Pons (tissue), 1 donor: ENCODE data around the gene H2BK1.

Source experiments
- DNase-seq: peaks from one replicate; pipeline ENCODE4 v3.0.0-alpha.2; 2016; ENCODE audit warnings: low spot score

The H2BK1 gene

GRCh38 chr7:151177310-151177709 lies 33.0 kb downstream of the H2BK1 start:
- no peak for DNase-seq

- no peak for DNase-seq
These were observed 33.9 kb downstream of the H2BK1 start for GRCh38 chr7:151176401-151176800.

GRCh38 chr7:151175793-151176311 lies 34.4 kb downstream of the H2BK1 start:
- no peak for DNase-seq

- no peak for DNase-seq
These were observed 35.1 kb downstream of the H2BK1 start for GRCh38 chr7:151175047-151175792.

GRCh38 chr7:151174246-151175046 lies 35.8 kb downstream of the H2BK1 start:
- DNase-seq: no peak

- DNase-seq: no peak
These were observed 36.7 kb downstream of the H2BK1 start for GRCh38 chr7:151173386-151174245.

- DNase-seq: peak; percentile 65
These were observed 37.8 kb downstream of the H2BK1 start for GRCh38 chr7:151172273-151173141.

- DNase-seq: no peak
These were observed 41.5 kb downstream of the H2BK1 start for GRCh38 chr7:151168787-151169162.

- no peak for DNase-seq
These were observed 42.1 kb downstream of the H2BK1 start for GRCh38 chr7:151168003-151168786.

- DNase-seq: no peak
These were observed 42.9 kb downstream of the H2BK1 start, which contains the start of gene GBX1 for GRCh38 chr7:151167197-151167961. Gene GBX1, minus strand, starts transcription at chr7:151167694. Its CDS starts 146 bp downstream, at chr7:151167548.

- DNase-seq: no peak
These were observed 43.6 kb downstream of the H2BK1 start for GRCh38 chr7:151166629-151167196.

GRCh38 chr7:151161757-151162156 lies 48.5 kb downstream of the H2BK1 start:
- no peak for DNase-seq
